Keratinocyte (primary cell): ENCODE measurements around the gene GABRB1.

Source experiments
- CTCF ChIP-seq, 3 experiments: IDR thresholded peaks in 1 of 3; conservative IDR thresholded peaks in 1 of 3; optimal IDR thresholded peaks in 1 of 3; 2 replicates in 2 of 3; 3 replicates in 1 of 3; pipeline versions ENCODE3 to v1.5.1; 2011; ENCODE audit warnings: low read length in 3 of 3, mild to moderate bottlenecking in 3 of 3, moderate library complexity in 2 of 3, control low read depth in 1 of 3, inconsistent platforms in 1 of 3; ENCODE audit not compliant: insufficient read depth in 2 of 3; ENCODE audit errors: extremely low read depth in 1 of 3
- EZH2 ChIP-seq: IDR thresholded peaks from one replicate; pipeline ENCODE4 v1.6.1; 2012; ENCODE audit warnings: inconsistent platforms, mild to moderate bottlenecking, low read length, moderate library complexity

GRCh38 chr4:47219586-47219985 lies 188.2 kb downstream of the GABRB1 start:
- TF ChIP-seq CTCF (optimal IDR thresholded peaks at IDR 0.05 in 1 of 3, IDR thresholded peaks at IDR 0.05 in 1 of 3, conservative IDR thresholded peaks at IDR 0.05 in 1 of 3; ENCODE audit: extremely low read depth in 1 of 3, insufficient read depth in 2 of 3, low read length in 3 of 3) (no peak), EZH2 (no peak)
